GM23338 (cell line): ENCODE data around the gene SEPHS1. TPM values are rescaled to one million over a fixed set of nuclear protein-coding genes. Genes with fewer than 3 reads are reported as not detected.

Experiments used
- ATAC-seq: fragments of 200-7000 bp; cut with Tn5 transposase; 3 replicates; pipeline ENCODE4 v1.9.1; 2020
- DNase-seq: peaks from one replicate; pipeline ENCODE4 v3.0.0-alpha.2; 2015; ENCODE audit warnings: low spot score
- H2AFZ ChIP-seq: fragments of 200-600 bp; sonication (generic); 2 replicates; pipeline ENCODE4 v1.8.0; 2016; ENCODE audit warnings: antibody characterized with exemption, mild to moderate bottlenecking, moderate library complexity
- H3F3A ChIP-seq: fragments of 200-600 bp; sonication (generic); replicated peaks from 2 replicates; pipeline ENCODE4 v1.8.0; 2017; ENCODE audit warnings: antibody characterized with exemption, mixed run types, low read depth
- H3K27ac ChIP-seq: fragments of 200-600 bp; sonication (generic); 2 replicates; pipeline ENCODE4 v1.6.1; 2016; ENCODE audit warnings: low read depth
- H3K27me3 ChIP-seq: fragments of 200-600 bp; sonication (generic); 2 replicates; pipeline ENCODE4 v1.8.0; 2016; ENCODE audit warnings: mild to moderate bottlenecking, mixed run types, moderate library complexity; ENCODE audit not compliant: insufficient read depth
- H3K36me3 ChIP-seq: fragments of 200-600 bp; sonication (generic); 2 replicates; pipeline ENCODE4 v1.8.0; 2016; ENCODE audit warnings: mild to moderate bottlenecking; ENCODE audit not compliant: insufficient read depth
- H3K4me1 ChIP-seq: fragments of 200-600 bp; sonication (generic); 2 replicates; pipeline ENCODE4 v1.8.0; 2016; ENCODE audit warnings: mild to moderate bottlenecking, moderate library complexity; ENCODE audit not compliant: insufficient read depth
- H3K4me2 ChIP-seq: fragments of 200-600 bp; sonication (generic); 2 replicates; pipeline ENCODE4 v1.7.1; 2017; ENCODE audit warnings: mixed run types
- H3K4me3 ChIP-seq: fragments of 200-600 bp; sonication (generic); 2 replicates; pipeline ENCODE4 v1.6.1; 2016; ENCODE audit warnings: mixed run types
- H3K79me2 ChIP-seq: fragments of 200-600 bp; sonication (generic); replicated peaks from 2 replicates; pipeline ENCODE4 v1.8.0; 2017; ENCODE audit warnings: mild to moderate bottlenecking; ENCODE audit not compliant: insufficient read depth
- H3K9me2 ChIP-seq: fragments of 200-600 bp; sonication (generic); 2 replicates; pipeline ENCODE4 v1.8.0; 2017; ENCODE audit not compliant: insufficient read depth
- H4K20me1 ChIP-seq: fragments of 200-600 bp; sonication (generic); replicated peaks from 2 replicates; pipeline ENCODE4 v1.8.0; 2017; ENCODE audit warnings: mild to moderate bottlenecking; ENCODE audit not compliant: insufficient read depth
- H3K27ac Mint-ChIP-seq: 2 replicates; pipeline ENCODE4 v1.8.0; 2020; ENCODE audit warnings: inconsistent platforms, mild to moderate bottlenecking, moderate library complexity, mixed read lengths
- H3K27me3 Mint-ChIP-seq: 3 replicates; pipeline ENCODE4 v1.8.0; 2022; ENCODE audit warnings: low read depth, mild to moderate bottlenecking, moderate library complexity, mixed read lengths, inconsistent platforms; ENCODE audit not compliant: insufficient read depth, poor library complexity
- H3K36me3 Mint-ChIP-seq: 3 replicates; pipeline ENCODE4 v1.8.0; 2021; ENCODE audit warnings: low read depth, mild to moderate bottlenecking, inconsistent platforms, moderate library complexity, mixed read lengths
- H3K4me1 Mint-ChIP-seq: 3 replicates; pipeline ENCODE4 v1.8.0; 2020; ENCODE audit warnings: mild to moderate bottlenecking, inconsistent platforms, mixed read lengths
- H3K4me3 Mint-ChIP-seq: 3 replicates; pipeline ENCODE4 v1.8.0; 2021; ENCODE audit warnings: moderate library complexity, mild to moderate bottlenecking, inconsistent platforms, mixed read lengths
- H3K9me3 Mint-ChIP-seq: 3 replicates; pipeline ENCODE4 v1.8.0; 2020; ENCODE audit warnings: moderate library complexity, mild to moderate bottlenecking, inconsistent platforms, mixed read lengths
- ETS1 ChIP-seq: IDR thresholded peaks from 2 replicates; pipeline ENCODE4 v1.6.1; 2016; ENCODE audit warnings: antibody characterized with exemption
- EZH2 ChIP-seq: fragments of 200-600 bp; sonication (generic); IDR thresholded peaks from one replicate; pipeline ENCODE4 v1.8.0; 2017; ENCODE audit warnings: antibody characterized with exemption, mild to moderate bottlenecking, low read depth; ENCODE audit not compliant: unreplicated experiment
- NANOG ChIP-seq: IDR thresholded peaks from 2 replicates; pipeline ENCODE4 v1.6.1; 2016; ENCODE audit warnings: antibody characterized with exemption, borderline replicate concordance
- STAT1 ChIP-seq: IDR thresholded peaks from one replicate; pipeline ENCODE4 v1.6.1; 2016; ENCODE audit warnings: antibody characterized with exemption; ENCODE audit not compliant: unreplicated experiment
- ZNF462 ChIP-seq: fragments of 250-450 bp; sonication (Bioruptor Pico); IDR thresholded peaks from 2 replicates; pipeline ENCODE4 v1.5.0; 2020; ENCODE audit warnings: mild to moderate bottlenecking, moderate library complexity
- polyA plus RNA-seq: library from polyadenylated mRNA; unstranded; fragments of >200 nt; fragmentation: Nextera tagmentation; extraction: Ambion mirVana; gene quantifications from 2 replicates; pipeline ENCODE4 v1.2.1, GENCODE V29; 2016
- total RNA-seq: library from RNA; depleted of rRNA; stranded (reverse); fragments of >200 nt; shearing (Covaris generic); gene quantifications from 2 replicates; pipeline ENCODE4 v1.2.3, GENCODE V29; 2014

The SEPHS1 gene
- total and polyA plus RNA-seq, 2 experiments from 2014 or later: 260 to 609 TPM

- TF ChIP-seq ZNF462: no peak
- no peak for TF ChIP-seq ETS1
- TF ChIP-seq STAT1: no peak
Measured at GRCh38 chr10:13376297-13376696, 28.2 kb upstream of the SEPHS1 start (continued).

GRCh38 chr10:13375791-13376190 lies 27.7 kb upstream of the SEPHS1 start:
- no peaks in the 10 kb centered on the region for H3K36me3 Mint-ChIP-seq
- no peaks in the 10 kb centered on the region for H3K9me3 Mint-ChIP-seq

More at GRCh38 chr10:13375791-13376190, 27.7 kb upstream of the SEPHS1 start:
- peak overlapping the region; percentile 88; the same call in 1 of the 2 replicates for H2AFZ ChIP-seq
- ATAC-seq (no peak), DNase-seq (no peak)
- H3K36me3 ChIP-seq: no peaks in the 10 kb centered on the region
- no peak overlapping the region for H3K4me3 ChIP-seq
- H3K79me2 ChIP-seq: no peaks in the 10 kb centered on the region
- Mint-ChIP-seq H3K4me3 (no peak overlapping the region), H3K4me1 (peaks cover 2% of the 10 kb centered on the region; the same call in 1 of the 3 replicates), H3K27ac (no peak overlapping the region), H3K27me3 (peaks cover 2% of the 10 kb centered on the region)
- no peak for TF ChIP-seq EZH2
- no peak for TF ChIP-seq NANOG
- no peak for TF ChIP-seq ETS1
- H3K9me2 ChIP-seq: no peaks in the 10 kb centered on the region
- H3K27me3 ChIP-seq: no peaks in the 10 kb centered on the region
- 0 out of 2 replicates have a peak, but pooled peaks cover 7% of the 10 kb centered on the region for H3F3A ChIP-seq
- H3K4me2 ChIP-seq: no peak overlapping the region
- no peaks in the 10 kb centered on the region for H4K20me1 ChIP-seq
- H3K27ac ChIP-seq: no peak overlapping the region
- no peaks in the 10 kb centered on the region for H3K4me1 ChIP-seq
